HG03045 (cell line): ENCODE data around the gene PUS1.

Experiments
- ATAC-seq: cut with Tn5 transposase; IDR thresholded peaks from one replicate; pipeline ENCODE4 v1.9.1; 2021; ENCODE audit warnings: mild to moderate bottlenecking, moderate library complexity; ENCODE audit not compliant: unreplicated experiment

The PUS1 gene

GRCh38 chr12:131990066-131990979 is 61.2 kb downstream of the PUS1 start:
- no peak for ATAC-seq

GRCh38 chr12:131990980-131991305 is 61.9 kb downstream of the PUS1 start:
- ATAC-seq, result no peak

GRCh38 chr12:131991816-131992430 is 62.8 kb downstream of the PUS1 start:
- no peak for ATAC-seq

GRCh38 chr12:131994589-131994988 is 65.5 kb downstream of the PUS1 start:
- peak; percentile 52 for ATAC-seq
